Measurements from ENCODE around the gene CELSR2.

DNA sequence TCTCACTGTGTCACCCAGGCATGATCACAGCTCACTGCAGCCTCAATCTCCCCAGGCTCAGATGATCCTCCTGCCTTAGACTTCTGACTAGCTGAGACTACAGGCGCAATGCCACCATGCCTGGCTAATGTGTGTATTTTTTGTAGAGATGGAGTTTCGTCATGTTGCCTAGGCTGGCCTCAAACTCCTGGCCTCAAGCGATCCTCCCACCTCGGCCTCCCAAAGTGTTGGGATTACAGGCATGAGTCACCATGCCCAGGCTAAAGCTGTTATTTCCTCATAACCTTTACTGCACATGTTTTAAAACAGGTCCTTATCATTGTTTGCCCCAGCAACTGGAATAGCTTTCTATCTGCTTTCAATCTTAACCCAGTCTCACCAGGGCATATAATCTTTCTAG, 32.7 kb upstream of the CELSR2 start:
- TF ChIP-seq, protein P1, sequence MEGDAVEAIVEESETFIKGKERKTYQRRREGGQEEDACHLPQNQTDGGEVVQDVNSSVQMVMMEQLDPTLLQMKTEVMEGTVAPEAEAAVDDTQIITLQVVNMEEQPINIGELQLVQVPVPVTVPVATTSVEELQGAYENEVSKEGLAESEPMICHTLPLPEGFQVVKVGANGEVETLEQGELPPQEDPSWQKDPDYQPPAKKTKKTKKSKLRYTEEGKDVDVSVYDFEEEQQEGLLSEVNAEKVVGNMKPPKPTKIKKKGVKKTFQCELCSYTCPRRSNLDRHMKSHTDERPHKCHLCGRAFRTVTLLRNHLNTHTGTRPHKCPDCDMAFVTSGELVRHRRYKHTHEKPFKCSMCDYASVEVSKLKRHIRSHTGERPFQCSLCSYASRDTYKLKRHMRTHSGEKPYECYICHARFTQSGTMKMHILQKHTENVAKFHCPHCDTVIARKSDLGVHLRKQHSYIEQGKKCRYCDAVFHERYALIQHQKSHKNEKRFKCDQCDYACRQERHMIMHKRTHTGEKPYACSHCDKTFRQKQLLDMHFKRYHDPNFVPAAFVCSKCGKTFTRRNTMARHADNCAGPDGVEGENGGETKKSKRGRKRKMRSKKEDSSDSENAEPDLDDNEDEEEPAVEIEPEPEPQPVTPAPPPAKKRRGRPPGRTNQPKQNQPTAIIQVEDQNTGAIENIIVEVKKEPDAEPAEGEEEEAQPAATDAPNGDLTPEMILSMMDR (IDR thresholded peaks at IDR 0.05): no peak
- no peak for TF ChIP-seq POLR2A (IDR thresholded peaks at IDR 0.05)

Measured in uterus (tissue), 2 donors.